SH-SY5Y (cell line): ENCODE data around the gene GTPBP4.

Experiments used
- GATA2 ChIP-seq: IDR thresholded peaks from 2 replicates; pipeline ENCODE4 v1.6.1; 2011; ENCODE audit warnings: mild to moderate bottlenecking, low read depth, low read length
- GATA3 ChIP-seq: IDR thresholded peaks from 2 replicates; pipeline ENCODE4 v1.6.1; 2011; ENCODE audit warnings: low read depth, mild to moderate bottlenecking, low read length, moderate library complexity

DNA sequence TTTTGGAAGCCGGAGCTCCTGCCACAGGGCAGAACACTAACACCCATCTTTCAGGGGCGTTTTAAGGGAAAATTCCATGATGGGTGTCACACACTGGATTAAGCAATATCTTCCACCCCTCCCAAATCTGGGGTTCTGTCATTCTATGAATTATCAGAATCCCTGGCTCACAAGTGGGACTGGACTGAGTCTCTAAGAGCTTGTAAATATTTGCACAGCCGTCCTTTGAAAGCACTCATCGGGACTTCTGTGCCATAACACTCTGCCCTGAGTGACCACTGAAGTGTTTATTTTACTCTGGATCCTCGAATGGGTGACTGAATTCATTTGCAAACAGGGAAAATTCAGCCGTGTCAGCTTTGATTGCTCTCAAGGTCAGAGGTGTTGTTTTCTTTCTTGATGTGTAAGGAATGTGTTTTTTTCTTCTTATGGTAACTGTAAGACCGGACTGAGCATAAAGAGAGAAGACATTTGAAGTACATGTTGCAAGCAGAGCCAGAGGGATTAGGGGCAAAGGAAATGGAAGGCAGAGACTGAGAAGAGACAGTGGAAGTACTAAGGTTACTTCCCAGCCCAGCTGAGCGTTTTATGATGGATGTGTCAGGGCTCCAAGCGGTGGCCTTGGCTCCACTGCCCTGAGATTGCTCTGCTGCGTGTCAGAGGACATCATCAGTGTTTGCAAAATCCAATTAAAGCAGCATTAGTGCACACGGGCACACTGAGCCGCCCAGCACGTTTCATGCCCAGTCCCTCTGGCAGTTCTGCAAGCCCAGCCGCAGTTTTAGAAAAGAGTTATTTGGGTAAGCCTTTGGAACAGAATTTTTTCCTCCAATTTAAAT is 17.7 kb upstream of the GTPBP4 start:
- TF ChIP-seq GATA3 = no peak
- TF ChIP-seq GATA2 = no peak
